ENCODE data around the gene FOXP2. TPM values are rescaled to one million over a fixed set of nuclear protein-coding genes. Genes with fewer than 3 reads are reported as not detected.
A peak's percentile ranks its signal among the peaks of the same experiment; 100 is the strongest.

Gene FOXP2
- total RNA-seq, 1 experiment from 2014 or later = not detected

DNA sequence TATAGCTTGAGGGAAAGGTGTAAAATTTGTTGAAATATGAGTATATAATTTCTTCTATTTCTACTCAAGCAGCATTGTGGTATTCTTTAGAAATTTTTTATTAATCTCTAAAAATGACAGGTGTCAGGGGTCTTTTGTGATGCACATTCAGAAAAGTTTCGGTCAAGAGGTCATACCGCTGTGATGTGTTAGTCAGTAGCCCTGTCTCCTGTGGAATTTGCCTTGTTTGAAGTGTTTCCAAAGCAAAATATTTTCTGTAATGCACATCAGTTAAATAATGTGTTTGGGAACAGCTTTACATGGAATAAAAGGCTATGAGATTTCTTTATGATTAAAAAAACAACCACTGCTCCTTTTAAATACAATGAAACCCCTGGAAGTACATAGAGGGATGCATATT, 35.8 kb downstream of the FOXP2 start:
- ATAC-seq (no peak), DNase-seq (no peak)
- peaks cover 34% of the 10 kb centered on the region for H3K27me3 ChIP-seq (ENCODE audit: low read length)
- H3K36me3 ChIP-seq (ENCODE audit: low read depth, low read length) = no peaks in the 10 kb centered on the region
- no peak overlapping the region for H3K4me2 ChIP-seq (ENCODE audit: low read length)
- TF ChIP-seq, protein P1, sequence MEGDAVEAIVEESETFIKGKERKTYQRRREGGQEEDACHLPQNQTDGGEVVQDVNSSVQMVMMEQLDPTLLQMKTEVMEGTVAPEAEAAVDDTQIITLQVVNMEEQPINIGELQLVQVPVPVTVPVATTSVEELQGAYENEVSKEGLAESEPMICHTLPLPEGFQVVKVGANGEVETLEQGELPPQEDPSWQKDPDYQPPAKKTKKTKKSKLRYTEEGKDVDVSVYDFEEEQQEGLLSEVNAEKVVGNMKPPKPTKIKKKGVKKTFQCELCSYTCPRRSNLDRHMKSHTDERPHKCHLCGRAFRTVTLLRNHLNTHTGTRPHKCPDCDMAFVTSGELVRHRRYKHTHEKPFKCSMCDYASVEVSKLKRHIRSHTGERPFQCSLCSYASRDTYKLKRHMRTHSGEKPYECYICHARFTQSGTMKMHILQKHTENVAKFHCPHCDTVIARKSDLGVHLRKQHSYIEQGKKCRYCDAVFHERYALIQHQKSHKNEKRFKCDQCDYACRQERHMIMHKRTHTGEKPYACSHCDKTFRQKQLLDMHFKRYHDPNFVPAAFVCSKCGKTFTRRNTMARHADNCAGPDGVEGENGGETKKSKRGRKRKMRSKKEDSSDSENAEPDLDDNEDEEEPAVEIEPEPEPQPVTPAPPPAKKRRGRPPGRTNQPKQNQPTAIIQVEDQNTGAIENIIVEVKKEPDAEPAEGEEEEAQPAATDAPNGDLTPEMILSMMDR (conservative IDR thresholded peaks at IDR 0.05; ENCODE audit: low read depth, low read length) = no peak
- TF ChIP-seq EZH2phosphoT487 (IDR thresholded peaks at IDR 0.05; ENCODE audit: borderline replicate concordance, low read length) = no peak
- no peak for TF ChIP-seq EZH2 (IDR thresholded peaks at IDR 0.05; ENCODE audit: low read length, unreplicated experiment)
- ChIA-PET POLR2A (ENCODE audit: unreplicated experiment) (no interaction called here), CTCF (no interaction called here)
- no peaks in the 10 kb centered on the region for H3F3A ChIP-seq (ENCODE audit: low read length, unreplicated experiment)
- no peak overlapping the region for H3K9ac ChIP-seq (ENCODE audit: low read length)
- no peak overlapping the region for H3K27ac ChIP-seq (ENCODE audit: low read length)
- no peaks in the 10 kb centered on the region for H3K9me2 ChIP-seq (replicated peaks; ENCODE audit: low read length)
- H2AFZ ChIP-seq (ENCODE audit: low read length) = no peak overlapping the region
- H3K79me2 ChIP-seq (ENCODE audit: low read length) = no peaks in the 10 kb centered on the region
- H3K4me3 ChIP-seq (ENCODE audit: low read length) = no peak overlapping the region
- no peaks in the 10 kb centered on the region for H4K20me1 ChIP-seq (ENCODE audit: low read length)
- BruUV-seq (replicated peaks) = no TSS peak
- no peaks in the 10 kb centered on the region for H3K9me3 ChIP-seq (ENCODE audit: low read length)
- intact Hi-C loops (cut with micrococcal nuclease) = no loop called here
- H3K4me1 ChIP-seq (ENCODE audit: insufficient read depth, low read length) = no peaks in the 10 kb centered on the region

DNA sequence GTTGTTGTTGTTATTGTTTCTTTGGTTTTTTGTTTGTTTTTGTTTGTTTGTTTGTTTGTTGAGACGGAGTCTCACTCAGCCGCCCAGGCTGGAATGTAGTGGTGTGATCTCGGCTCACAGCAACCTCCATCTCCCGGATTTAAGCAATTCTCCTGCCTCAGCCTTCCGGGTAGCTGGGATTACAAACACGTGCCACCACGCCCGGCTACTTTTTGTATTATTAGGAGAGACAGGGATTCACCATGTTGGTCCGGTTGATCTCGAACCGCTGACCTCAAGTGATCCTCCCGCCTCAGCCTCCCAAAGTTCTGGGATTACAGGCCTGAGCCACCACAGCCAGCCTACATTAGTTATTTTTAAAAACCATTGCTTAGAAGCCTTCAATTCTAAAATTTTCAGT, 45.0 kb downstream of the FOXP2 start:
- ATAC-seq = no peak
- TF ChIP-seq EZH2 (IDR thresholded peaks at IDR 0.05; ENCODE audit: low read length, unreplicated experiment) = no peak
- TF ChIP-seq, protein P1 (conservative IDR thresholded peaks at IDR 0.05; ENCODE audit: low read depth, low read length) = no peak
- no peak for TF ChIP-seq EZH2phosphoT487 (IDR thresholded peaks at IDR 0.05; ENCODE audit: borderline replicate concordance, low read length)

DNA sequence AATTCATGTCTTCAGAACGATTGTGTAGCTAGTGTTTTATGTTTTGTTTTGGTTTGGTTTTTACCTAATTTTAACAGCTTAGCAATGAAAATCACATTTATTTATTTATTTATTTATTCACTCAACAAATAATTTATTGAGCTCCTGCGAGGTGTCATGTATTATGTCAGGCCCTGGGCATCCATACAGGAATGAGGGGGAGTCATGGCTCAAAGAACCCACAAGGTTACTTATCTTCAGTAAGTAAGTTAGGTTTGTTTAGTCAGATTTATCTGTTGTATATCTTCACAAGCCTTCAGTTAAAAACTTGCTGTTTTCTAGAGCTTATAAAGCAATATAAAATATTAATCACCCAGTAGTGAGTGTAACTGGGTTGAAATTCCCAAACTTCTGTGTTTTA, 45.4 kb downstream of the FOXP2 start:
- no peaks in the 10 kb centered on the region for H3K4me1 ChIP-seq (ENCODE audit: insufficient read depth, low read length)
- POLR2A ChIA-PET (ENCODE audit: unreplicated experiment) = no interaction called here
- H2AFZ ChIP-seq (ENCODE audit: low read length) = no peak overlapping the region
- H3K4me3 ChIP-seq (ENCODE audit: low read length) = no peak overlapping the region
- no TSS peak for BruUV-seq (replicated peaks)
- H3K9me2 ChIP-seq (replicated peaks; ENCODE audit: low read length) = no peaks in the 10 kb centered on the region
- DNase-seq (no peak), ATAC-seq (no peak)
- TF ChIP-seq EZH2 (IDR thresholded peaks at IDR 0.05; ENCODE audit: low read length, unreplicated experiment) (no peak), EZH2phosphoT487 (IDR thresholded peaks at IDR 0.05; ENCODE audit: borderline replicate concordance, low read length) (no peak)
- TF ChIP-seq, protein P1 (conservative IDR thresholded peaks at IDR 0.05; ENCODE audit: low read depth, low read length) = no peak
- CTCF ChIA-PET = no interaction called here
- no peak overlapping the region for H3K27ac ChIP-seq (ENCODE audit: low read length)
- no peaks in the 10 kb centered on the region for H3F3A ChIP-seq (ENCODE audit: low read length, unreplicated experiment)
- no peak overlapping the region for H3K4me2 ChIP-seq (ENCODE audit: low read length)
- H3K9ac ChIP-seq (ENCODE audit: low read length) = no peak overlapping the region
- H3K9me3 ChIP-seq (ENCODE audit: low read length) = no peaks in the 10 kb centered on the region
- no peaks in the 10 kb centered on the region for H3K79me2 ChIP-seq (ENCODE audit: low read length)
- intact Hi-C loops (cut with micrococcal nuclease) = no loop called here
- H3K36me3 ChIP-seq (ENCODE audit: low read depth, low read length) = no peaks in the 10 kb centered on the region
- no peaks in the 10 kb centered on the region for H4K20me1 ChIP-seq (ENCODE audit: low read length)
- peaks cover 42% of the 10 kb centered on the region for H3K27me3 ChIP-seq (ENCODE audit: low read length)

More for the DNA sequence above, 45.0 kb downstream of the FOXP2 start:
- Histone ChIP-seq H3K79me2 (ENCODE audit: low read length) (no peaks in the 10 kb centered on the region), H3K27me3 (ENCODE audit: low read length) (peaks cover 42% of the 10 kb centered on the region), H3K9ac (ENCODE audit: low read length) (no peak overlapping the region), H3K36me3 (ENCODE audit: low read depth, low read length) (no peaks in the 10 kb centered on the region), H3F3A (ENCODE audit: low read length, unreplicated experiment) (no peaks in the 10 kb centered on the region), H3K4me2 (ENCODE audit: low read length) (peak overlapping the region; percentile 21; the same call in 1 of the 2 replicates), H3K4me3 (ENCODE audit: low read length) (no peak overlapping the region), H3K9me3 (ENCODE audit: low read length) (no peaks in the 10 kb centered on the region), H3K9me2 (replicated peaks; ENCODE audit: low read length) (no peaks in the 10 kb centered on the region), H2AFZ (ENCODE audit: low read length) (no peak overlapping the region), H3K4me1 (ENCODE audit: insufficient read depth, low read length) (no peaks in the 10 kb centered on the region), H4K20me1 (ENCODE audit: low read length) (no peaks in the 10 kb centered on the region), H3K27ac (ENCODE audit: low read length) (no peak overlapping the region)
- ChIA-PET POLR2A (ENCODE audit: unreplicated experiment) (no interaction called here), CTCF (no interaction called here)
- BruUV-seq (replicated peaks) = no TSS peak
- intact Hi-C loops (cut with micrococcal nuclease) = no loop called here
- DNase-seq = no peak
